Liver (tissue), 9 donors: ENCODE results near the gene MED4. TPM values are rescaled to one million over a fixed set of nuclear protein-coding genes. Genes with fewer than 3 reads are reported as not detected.

Experiments
- DNase-seq: peaks from one replicate; pipeline ENCODE4 v3.0.0-alpha.2; 2017; ENCODE audit warnings: low spot score
- H3K27ac ChIP-seq, 2 donors: one replicate each; pipeline ENCODE4 v1.7.0; 2013; ENCODE audit warnings: inconsistent platforms in 2 of 2, low read length in 2 of 2, control low read depth in 1 of 2, low read depth in 1 of 2, mild to moderate bottlenecking in 1 of 2
- H3K27me3 ChIP-seq, 4 donors: one replicate each; pipeline versions ENCODE4 v1.6.1 to v1.7.0; 2013; ENCODE audit warnings: low read length in 3 of 4, inconsistent platforms in 1 of 4, mild to moderate bottlenecking in 1 of 4, moderate library complexity in 1 of 4; ENCODE audit not compliant: control insufficient read depth in 4 of 4, insufficient read depth in 4 of 4
- H3K36me3 ChIP-seq, 4 donors: one replicate each; pipeline versions ENCODE4 v1.6.1 to v1.7.0; 2013; ENCODE audit warnings: low read length in 3 of 4, mild to moderate bottlenecking in 3 of 4, low read depth in 1 of 4, moderate library complexity in 1 of 4; ENCODE audit not compliant: control insufficient read depth in 4 of 4, insufficient read depth in 3 of 4
- H3K4me1 ChIP-seq, 4 donors: one replicate each; pipeline versions ENCODE4 v1.6.1 to v1.7.0; 2013; ENCODE audit warnings: low read length in 3 of 4, mild to moderate bottlenecking in 3 of 4, moderate library complexity in 1 of 4; ENCODE audit not compliant: control insufficient read depth in 4 of 4, insufficient read depth in 4 of 4
- H3K4me3 ChIP-seq, 3 donors: one replicate each; pipeline versions ENCODE4 v1.6.1 to v1.7.0; 2013; ENCODE audit warnings: low read length in 3 of 3, control low read depth in 1 of 3, low read depth in 1 of 3, mild to moderate bottlenecking in 1 of 3
- H3K9ac ChIP-seq, 2 donors: one replicate each; pipeline ENCODE4 v1.7.0; 2013; ENCODE audit warnings: low read length in 2 of 2, mild to moderate bottlenecking in 2 of 2, moderate library complexity in 2 of 2, control low read depth in 1 of 2, low read depth in 1 of 2
- H3K9me3 ChIP-seq, 4 donors: one replicate each; pipeline versions ENCODE4 v1.6.1 to v1.7.0; 2013; ENCODE audit warnings: low read length in 3 of 4; ENCODE audit not compliant: control insufficient read depth in 4 of 4
- EGR1 ChIP-seq, 2 donors: IDR thresholded peaks; 2 replicates each; pipeline ENCODE4 v1.6.1; 2016 to 2018; ENCODE audit warnings: antibody characterized with exemption in 2 of 2, low read depth in 2 of 2
- FOXA1 ChIP-seq: IDR thresholded peaks from 2 replicates; pipeline ENCODE4 v1.6.1; 2016; ENCODE audit warnings: antibody characterized with exemption
- FOXA2 ChIP-seq: IDR thresholded peaks from 2 replicates; pipeline ENCODE4 v1.6.1; 2016; ENCODE audit warnings: antibody characterized with exemption
- GABPA ChIP-seq, 2 donors: IDR thresholded peaks in 1 of 2; conservative IDR thresholded peaks in 1 of 2; 2 replicates each; pipeline ENCODE4 v1.6.1; 2016; ENCODE audit warnings: antibody characterized with exemption in 2 of 2, mild to moderate bottlenecking in 1 of 2, moderate library complexity in 1 of 2
- HNF4G ChIP-seq: IDR thresholded peaks from 2 replicates; pipeline ENCODE4 v1.6.1; 2016; ENCODE audit warnings: antibody characterized with exemption
- JUND ChIP-seq, 2 donors: IDR thresholded peaks; 2 replicates each; pipeline ENCODE4 v1.6.1; 2016; ENCODE audit warnings: antibody characterized with exemption in 2 of 2
- RAD21 ChIP-seq, 2 donors: IDR thresholded peaks; 2 replicates each; pipeline ENCODE4 v1.6.1; 2016; ENCODE audit warnings: antibody characterized with exemption in 2 of 2, mild to moderate bottlenecking in 2 of 2
- SP1 ChIP-seq: IDR thresholded peaks from 2 replicates; pipeline ENCODE4 v1.6.1; 2018; ENCODE audit warnings: antibody characterized with exemption, mild to moderate bottlenecking
- TAF1 ChIP-seq: conservative IDR thresholded peaks from 2 replicates; pipeline ENCODE4 v1.6.1; 2016; ENCODE audit warnings: antibody characterized with exemption, mild to moderate bottlenecking
- WGBS: extraction: QIAGEN DNeasy Blood & Tissue Kit; methylation state at CpG from one replicate; pipeline ENCODE4 v1.1.7; 2013; 5-methylcytosine and 5-hydroxymethylcytosine counted together
- polyA plus RNA-seq, 2 donors: library from polyadenylated mRNA; stranded (reverse) in 1 of 2; unstranded in 1 of 2; fragments of 200-250 nt in 1 of 2; fragments of >200 nt in 1 of 2; fragmentation: Nextera tagmentation in 1 of 2; extraction: Ambion mirVana in 1 of 2; gene quantifications; one replicate each; pipeline versions ENCODE4 v1.2.1 to v1.2.3, GENCODE V29; 2013 to 2015
- total RNA-seq, 2 donors: library from RNA; depleted of rRNA; stranded (reverse); fragments of >200 nt; gene quantifications; one replicate each; pipeline ENCODE4 v1.2.3, GENCODE V29; 2014
- TF ChIP-seq, protein P1 (sequence below): IDR thresholded peaks from 2 replicates; pipeline ENCODE4 v1.6.1; 2016; ENCODE audit warnings: antibody characterized with exemption
- TF ChIP-seq, protein P2 (sequence below): fragments of 150-350 bp; IDR thresholded peaks from 2 replicates; pipeline ENCODE4 v1.5.1; 2017; ENCODE audit warnings: improper control_type of control experiment, low read depth, low read length; ENCODE audit not compliant: missing input control
- TF ChIP-seq, protein P3 (sequence below): IDR thresholded peaks from 2 replicates; pipeline ENCODE4 v1.6.1; 2016; ENCODE audit warnings: antibody characterized with exemption
- TF ChIP-seq, protein P4 (sequence below): IDR thresholded peaks from 2 replicates; pipeline ENCODE4 v1.6.1; 2016; ENCODE audit warnings: antibody characterized with exemption
- TF ChIP-seq, protein P5 (sequence below): IDR thresholded peaks from 2 replicates; pipeline ENCODE4 v1.6.1; 2016; ENCODE audit warnings: antibody characterized with exemption, mild to moderate bottlenecking
- donor health status: healthy.
- donor health status: healthy.
- donor health status: healthy.
- donor health status: healthy.
- donor health status: healthy.

Gene MED4
- total and polyA plus RNA-seq, 4 donors = 18.2 to 32.4 (median 22.6) TPM

DNA sequence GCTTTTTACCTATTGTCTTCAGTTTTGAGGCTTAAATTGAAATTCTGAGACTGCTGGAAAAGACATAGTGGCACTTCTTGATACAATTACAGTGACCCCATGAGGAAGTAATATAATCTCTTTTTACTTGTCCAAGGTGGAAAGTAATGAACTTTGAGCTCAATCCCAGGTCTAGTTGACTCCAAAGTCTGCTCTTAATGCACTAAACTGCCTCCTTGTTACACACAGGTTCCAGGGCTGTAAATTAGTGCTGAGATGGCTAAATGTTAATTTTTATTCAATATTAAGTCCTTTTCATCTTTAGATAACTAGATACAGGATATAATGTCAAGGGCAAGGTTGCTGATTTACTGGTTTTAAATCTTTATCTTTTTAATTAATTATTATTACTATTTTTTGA lies 54.9 kb downstream of the MED4 start (continued):
- TF ChIP-seq, protein P1, sequence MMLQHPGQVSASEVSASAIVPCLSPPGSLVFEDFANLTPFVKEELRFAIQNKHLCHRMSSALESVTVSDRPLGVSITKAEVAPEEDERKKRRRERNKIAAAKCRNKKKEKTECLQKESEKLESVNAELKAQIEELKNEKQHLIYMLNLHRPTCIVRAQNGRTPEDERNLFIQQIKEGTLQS = no peak

DNA sequence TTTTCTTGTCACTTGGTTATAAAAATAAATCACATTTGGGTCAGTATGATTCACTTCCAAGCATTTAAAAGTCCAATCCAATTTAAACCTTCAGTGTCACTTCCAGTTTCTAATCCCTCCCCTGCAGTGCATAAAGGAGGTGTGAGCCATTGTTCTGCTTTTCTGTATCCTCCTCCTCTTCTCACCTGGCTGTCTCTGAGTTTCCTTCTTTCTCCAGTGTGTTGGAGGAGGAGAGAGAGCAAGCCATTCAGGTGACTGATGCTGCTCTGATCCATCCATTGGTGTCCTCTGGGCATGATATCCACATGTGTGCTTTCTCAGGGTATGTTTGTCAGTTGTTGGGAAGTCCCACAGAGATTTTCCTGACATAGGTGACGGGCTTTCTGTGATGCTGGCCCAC lies 56.1 kb downstream of the MED4 start:
- H3K9ac ChIP-seq = no peak overlapping the region
- no peaks in the 10 kb centered on the region for H3K27me3 ChIP-seq
- 94% methylated on average over 1 of the region's 1 CpG for WGBS
- H3K9me3 ChIP-seq = no peaks in the 10 kb centered on the region
- peaks cover 0 to 11% (median 10%) of the 10 kb centered on the region in 4 donors for H3K4me1 ChIP-seq
- no peak for TF ChIP-seq SP1
- no peak for TF ChIP-seq FOXA1
- no peak for TF ChIP-seq HNF4G
- TF ChIP-seq, protein P2, sequence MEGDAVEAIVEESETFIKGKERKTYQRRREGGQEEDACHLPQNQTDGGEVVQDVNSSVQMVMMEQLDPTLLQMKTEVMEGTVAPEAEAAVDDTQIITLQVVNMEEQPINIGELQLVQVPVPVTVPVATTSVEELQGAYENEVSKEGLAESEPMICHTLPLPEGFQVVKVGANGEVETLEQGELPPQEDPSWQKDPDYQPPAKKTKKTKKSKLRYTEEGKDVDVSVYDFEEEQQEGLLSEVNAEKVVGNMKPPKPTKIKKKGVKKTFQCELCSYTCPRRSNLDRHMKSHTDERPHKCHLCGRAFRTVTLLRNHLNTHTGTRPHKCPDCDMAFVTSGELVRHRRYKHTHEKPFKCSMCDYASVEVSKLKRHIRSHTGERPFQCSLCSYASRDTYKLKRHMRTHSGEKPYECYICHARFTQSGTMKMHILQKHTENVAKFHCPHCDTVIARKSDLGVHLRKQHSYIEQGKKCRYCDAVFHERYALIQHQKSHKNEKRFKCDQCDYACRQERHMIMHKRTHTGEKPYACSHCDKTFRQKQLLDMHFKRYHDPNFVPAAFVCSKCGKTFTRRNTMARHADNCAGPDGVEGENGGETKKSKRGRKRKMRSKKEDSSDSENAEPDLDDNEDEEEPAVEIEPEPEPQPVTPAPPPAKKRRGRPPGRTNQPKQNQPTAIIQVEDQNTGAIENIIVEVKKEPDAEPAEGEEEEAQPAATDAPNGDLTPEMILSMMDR = no peak
- no peak for TF ChIP-seq TAF1
- no peak for TF ChIP-seq GABPA (IDR thresholded peaks at IDR 0.05 in 1 of 2, conservative IDR thresholded peaks at IDR 0.05 in 1 of 2)
- TF ChIP-seq, protein P3, sequence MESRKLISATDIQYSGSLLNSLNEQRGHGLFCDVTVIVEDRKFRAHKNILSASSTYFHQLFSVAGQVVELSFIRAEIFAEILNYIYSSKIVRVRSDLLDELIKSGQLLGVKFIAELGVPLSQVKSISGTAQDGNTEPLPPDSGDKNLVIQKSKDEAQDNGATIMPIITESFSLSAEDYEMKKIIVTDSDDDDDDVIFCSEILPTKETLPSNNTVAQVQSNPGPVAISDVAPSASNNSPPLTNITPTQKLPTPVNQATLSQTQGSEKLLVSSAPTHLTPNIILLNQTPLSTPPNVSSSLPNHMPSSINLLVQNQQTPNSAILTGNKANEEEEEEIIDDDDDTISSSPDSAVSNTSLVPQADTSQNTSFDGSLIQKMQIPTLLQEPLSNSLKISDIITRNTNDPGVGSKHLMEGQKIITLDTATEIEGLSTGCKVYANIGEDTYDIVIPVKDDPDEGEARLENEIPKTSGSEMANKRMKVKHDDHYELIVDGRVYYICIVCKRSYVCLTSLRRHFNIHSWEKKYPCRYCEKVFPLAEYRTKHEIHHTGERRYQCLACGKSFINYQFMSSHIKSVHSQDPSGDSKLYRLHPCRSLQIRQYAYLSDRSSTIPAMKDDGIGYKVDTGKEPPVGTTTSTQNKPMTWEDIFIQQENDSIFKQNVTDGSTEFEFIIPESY = no peak
- no peak for TF ChIP-seq JUND (IDR thresholded peaks at IDR 0.05)
- TF ChIP-seq, protein P1 = no peak
- no peak for TF ChIP-seq RAD21 (IDR thresholded peaks at IDR 0.05)
- no peak for TF ChIP-seq EGR1 (IDR thresholded peaks at IDR 0.05; ENCODE audit: low read depth in 2 of 2)
- TF ChIP-seq FOXA2 = no peak
- TF ChIP-seq, protein P4, sequence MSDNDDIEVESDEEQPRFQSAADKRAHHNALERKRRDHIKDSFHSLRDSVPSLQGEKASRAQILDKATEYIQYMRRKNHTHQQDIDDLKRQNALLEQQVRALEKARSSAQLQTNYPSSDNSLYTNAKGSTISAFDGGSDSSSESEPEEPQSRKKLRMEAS = no peak
- TF ChIP-seq, protein P5, sequence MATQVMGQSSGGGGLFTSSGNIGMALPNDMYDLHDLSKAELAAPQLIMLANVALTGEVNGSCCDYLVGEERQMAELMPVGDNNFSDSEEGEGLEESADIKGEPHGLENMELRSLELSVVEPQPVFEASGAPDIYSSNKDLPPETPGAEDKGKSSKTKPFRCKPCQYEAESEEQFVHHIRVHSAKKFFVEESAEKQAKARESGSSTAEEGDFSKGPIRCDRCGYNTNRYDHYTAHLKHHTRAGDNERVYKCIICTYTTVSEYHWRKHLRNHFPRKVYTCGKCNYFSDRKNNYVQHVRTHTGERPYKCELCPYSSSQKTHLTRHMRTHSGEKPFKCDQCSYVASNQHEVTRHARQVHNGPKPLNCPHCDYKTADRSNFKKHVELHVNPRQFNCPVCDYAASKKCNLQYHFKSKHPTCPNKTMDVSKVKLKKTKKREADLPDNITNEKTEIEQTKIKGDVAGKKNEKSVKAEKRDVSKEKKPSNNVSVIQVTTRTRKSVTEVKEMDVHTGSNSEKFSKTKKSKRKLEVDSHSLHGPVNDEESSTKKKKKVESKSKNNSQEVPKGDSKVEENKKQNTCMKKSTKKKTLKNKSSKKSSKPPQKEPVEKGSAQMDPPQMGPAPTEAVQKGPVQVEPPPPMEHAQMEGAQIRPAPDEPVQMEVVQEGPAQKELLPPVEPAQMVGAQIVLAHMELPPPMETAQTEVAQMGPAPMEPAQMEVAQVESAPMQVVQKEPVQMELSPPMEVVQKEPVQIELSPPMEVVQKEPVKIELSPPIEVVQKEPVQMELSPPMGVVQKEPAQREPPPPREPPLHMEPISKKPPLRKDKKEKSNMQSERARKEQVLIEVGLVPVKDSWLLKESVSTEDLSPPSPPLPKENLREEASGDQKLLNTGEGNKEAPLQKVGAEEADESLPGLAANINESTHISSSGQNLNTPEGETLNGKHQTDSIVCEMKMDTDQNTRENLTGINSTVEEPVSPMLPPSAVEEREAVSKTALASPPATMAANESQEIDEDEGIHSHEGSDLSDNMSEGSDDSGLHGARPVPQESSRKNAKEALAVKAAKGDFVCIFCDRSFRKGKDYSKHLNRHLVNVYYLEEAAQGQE = no peak
- H3K36me3 ChIP-seq = peaks cover 0 to 12% (median 7%) of the 10 kb centered on the region in 4 donors
- no peak overlapping the region for H3K4me3 ChIP-seq
- H3K27ac ChIP-seq = peak overlapping the region; percentile 95 to 97
- no peak for DNase-seq
